Non-pigmented ciliary epithelial cell (primary cell): Measurements from ENCODE around the gene RIOK1.
"Not testable (repeated sequence)": the region's sequence is repeated elsewhere in the genome, so short reads cannot be mapped to it uniquely, and the experiment has no call there.

Experiments
- DNase-seq: peaks from one replicate; pipeline ENCODE4 v3.0.0-alpha.2; 2010; ENCODE audit warnings: low read depth

The RIOK1 gene

GRCh38 chr6:7389451-7390225, at the start of gene RIOK1, which contains the start of gene CAGE1:
TSS of gene RIOK1 (plus strand) at chr6:7389808. CDS start at chr6:7390003, 195 bp downstream.
TSS of gene CAGE1 (minus strand) at chr6:7389742. CDS start at chr6:7387173, 2,569 bp downstream.
- peak; percentile 53 for DNase-seq

- no peak for DNase-seq
Observed at GRCh38 chr6:7341271-7341670, 48.3 kb upstream of the RIOK1 start.

GRCh38 chr6:7341989-7342742, 47.4 kb upstream of the RIOK1 start:
- no peak for DNase-seq

- no peak for DNase-seq
Observed at GRCh38 chr6:7343546-7344475, 45.8 kb upstream of the RIOK1 start.

- DNase-seq: not testable (repeated sequence)
Observed at GRCh38 chr6:7344773-7345450, 44.7 kb upstream of the RIOK1 start.

GRCh38 chr6:7347551-7347997, 42.0 kb upstream of the RIOK1 start:
- not testable (repeated sequence) for DNase-seq

- not testable (repeated sequence) for DNase-seq
Observed at GRCh38 chr6:7350591-7350990, 39.0 kb upstream of the RIOK1 start.

GRCh38 chr6:7351916-7352315, 37.7 kb upstream of the RIOK1 start:
- DNase-seq: not testable (repeated sequence)

- no peak for DNase-seq
Observed at GRCh38 chr6:7367408-7367807, 22.2 kb upstream of the RIOK1 start.

- DNase-seq: no peak
Observed at GRCh38 chr6:7373739-7374138, 15.9 kb upstream of the RIOK1 start.

- DNase-seq: no peak
Observed at GRCh38 chr6:7377961-7378360, 11.6 kb upstream of the RIOK1 start.

GRCh38 chr6:7378740-7379139, 10.9 kb upstream of the RIOK1 start:
- no peak for DNase-seq

- no peak for DNase-seq
Observed at GRCh38 chr6:7381092-7381491, 8.5 kb upstream of the RIOK1 start.

- DNase-seq: no peak
Observed at GRCh38 chr6:7389162-7389450, 502 bp upstream of the RIOK1 start.

- DNase-seq: peak; percentile 43
Observed at GRCh38 chr6:7390226-7390878, 744 bp downstream of the RIOK1 start.

GRCh38 chr6:7391151-7391550, 1.5 kb downstream of the RIOK1 start:
- DNase-seq: no peak

- DNase-seq: no peak
Observed at GRCh38 chr6:7392402-7392801, 2.8 kb downstream of the RIOK1 start.

GRCh38 chr6:7401075-7401474, 11.5 kb downstream of the RIOK1 start:
- no peak for DNase-seq

GRCh38 chr6:7402716-7403115, 13.1 kb downstream of the RIOK1 start:
- no peak for DNase-seq

- no peak for DNase-seq
Observed at GRCh38 chr6:7404546-7404945, 14.9 kb downstream of the RIOK1 start.

- DNase-seq: no peak
Observed at GRCh38 chr6:7406743-7407142, 17.1 kb downstream of the RIOK1 start.
